HG03064 (cell line): Measurements from ENCODE around the gene HCN4.
"Not testable (repeated sequence)": the region's sequence is repeated elsewhere in the genome, so short reads cannot be mapped to it uniquely, and the experiment has no call there.

ENCODE experiments used
- ATAC-seq: cut with Tn5 transposase; IDR thresholded peaks from one replicate; pipeline ENCODE4 v1.9.1; 2021; ENCODE audit warnings: low read depth; ENCODE audit not compliant: unreplicated experiment

The HCN4 gene

GRCh38 chr15:73300286-73300685 is 68.5 kb downstream of the HCN4 start:
- ATAC-seq: not testable (repeated sequence)

- no peak for ATAC-seq
Measured at GRCh38 chr15:73298522-73299245, 70.1 kb downstream of the HCN4 start.

- ATAC-seq: no peak
Measured at GRCh38 chr15:73296609-73297353, 72.0 kb downstream of the HCN4 start.

GRCh38 chr15:73295630-73296286 is 73.0 kb downstream of the HCN4 start:
- ATAC-seq: no peak

GRCh38 chr15:73293773-73294172 is 75.0 kb downstream of the HCN4 start:
- no peak for ATAC-seq

- ATAC-seq: no peak
Measured at GRCh38 chr15:73291441-73291840, 77.3 kb downstream of the HCN4 start.

- ATAC-seq: no peak
Measured at GRCh38 chr15:73287019-73287418, 81.7 kb downstream of the HCN4 start.

- ATAC-seq: no peak
Measured at GRCh38 chr15:73286311-73286710, 82.4 kb downstream of the HCN4 start.

- ATAC-seq: no peak
Measured at GRCh38 chr15:73284090-73284716, 84.6 kb downstream of the HCN4 start.

GRCh38 chr15:73283366-73283962 is 85.3 kb downstream of the HCN4 start:
- no peak for ATAC-seq

GRCh38 chr15:73282567-73283365 is 86.0 kb downstream of the HCN4 start:
- no peak for ATAC-seq

- ATAC-seq: no peak
Measured at GRCh38 chr15:73275862-73276261, 92.9 kb downstream of the HCN4 start.

GRCh38 chr15:73273181-73274002 is 95.4 kb downstream of the HCN4 start:
- no peak for ATAC-seq

- no peak for ATAC-seq
Measured at GRCh38 chr15:73270366-73271097, 98.2 kb downstream of the HCN4 start.
